Hematopoietic multipotent progenitor cell treated with erythropoietin and hydrocortisone succinate and interleukin-3 and kit ligand, for 8 days (in vitro differentiated cells): ENCODE measurements around the gene SH3D21.

Experiments used
- DNase-seq: peaks from one replicate; pipeline ENCODE4 v3.0.0-alpha.2; 2015

SH3D21 gene

DNA sequence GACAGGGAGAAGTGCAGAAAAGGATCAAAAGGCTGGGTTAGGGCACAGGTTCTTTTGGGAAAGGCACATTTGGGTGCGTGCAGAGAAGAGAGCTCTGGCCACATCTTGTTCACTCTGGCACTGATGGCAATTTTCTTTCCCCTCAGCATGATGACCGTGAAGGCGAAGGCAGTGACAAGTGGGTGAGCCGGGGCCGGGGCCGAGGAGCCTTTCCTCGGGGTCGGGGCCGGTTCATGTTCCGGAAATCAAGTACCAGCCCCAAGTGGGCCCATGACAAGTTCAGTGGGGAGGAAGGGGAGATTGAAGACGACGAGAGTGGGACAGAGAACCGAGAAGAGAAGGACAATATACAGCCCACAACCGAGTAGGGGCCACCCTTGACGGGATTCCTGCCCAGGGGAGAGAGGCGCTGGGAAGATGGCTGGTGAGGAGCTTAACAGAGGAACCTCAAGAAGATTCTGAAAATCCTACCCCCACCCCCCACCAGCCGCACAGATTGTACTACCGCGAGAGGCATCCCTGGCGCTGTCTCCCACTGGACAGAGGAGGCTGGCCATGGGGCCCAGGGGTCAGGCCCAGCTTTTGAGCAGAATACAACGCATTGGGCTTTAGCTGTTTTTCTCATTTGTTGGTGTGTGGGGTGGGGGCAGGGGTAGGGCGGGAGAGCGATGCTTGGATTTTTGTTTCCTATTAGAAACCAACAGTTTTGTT is 2.4 kb upstream of the SH3D21 start:
- DNase-seq: no peak

DNA sequence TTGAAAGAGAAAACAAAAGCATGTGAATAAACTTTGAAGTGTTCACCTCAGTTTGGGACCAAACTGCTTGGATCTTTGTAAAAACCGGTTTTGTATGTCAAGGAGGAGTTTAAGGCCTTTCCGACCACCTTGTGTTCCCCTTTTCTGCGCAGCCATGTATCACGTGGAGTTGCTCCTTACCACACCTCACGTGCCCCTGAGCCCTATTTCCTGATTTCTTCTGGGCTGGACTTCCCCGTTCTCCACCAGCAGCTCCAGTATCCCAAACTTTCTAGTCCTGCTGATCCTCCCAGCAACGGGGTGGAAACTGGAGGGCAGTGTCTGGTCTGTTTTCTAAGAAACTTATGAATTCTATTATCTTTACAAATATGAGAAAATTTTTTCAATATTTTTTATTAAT is 1.6 kb upstream of the SH3D21 start:
- DNase-seq: no peak

GRCh38 chr1:36304970-36305914 is 926 bp upstream of the SH3D21 start:
- no peak for DNase-seq

DNA sequence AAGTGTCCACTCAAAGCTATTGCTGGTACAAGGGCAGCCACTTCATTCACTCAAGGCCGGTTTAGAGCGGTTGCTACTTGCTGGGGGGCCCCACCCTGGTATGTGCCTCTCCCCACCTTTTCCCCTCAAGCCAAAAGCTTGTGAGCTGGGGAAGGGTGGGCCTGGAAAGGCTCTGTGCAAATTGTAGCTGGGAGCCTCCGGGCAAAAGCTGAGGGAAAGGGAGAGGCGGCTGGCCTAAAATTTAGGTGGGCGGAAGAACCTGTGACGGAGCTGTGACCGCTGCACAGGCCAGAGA is 306 bp upstream of the SH3D21 start:
- DNase-seq: no peak

DNA sequence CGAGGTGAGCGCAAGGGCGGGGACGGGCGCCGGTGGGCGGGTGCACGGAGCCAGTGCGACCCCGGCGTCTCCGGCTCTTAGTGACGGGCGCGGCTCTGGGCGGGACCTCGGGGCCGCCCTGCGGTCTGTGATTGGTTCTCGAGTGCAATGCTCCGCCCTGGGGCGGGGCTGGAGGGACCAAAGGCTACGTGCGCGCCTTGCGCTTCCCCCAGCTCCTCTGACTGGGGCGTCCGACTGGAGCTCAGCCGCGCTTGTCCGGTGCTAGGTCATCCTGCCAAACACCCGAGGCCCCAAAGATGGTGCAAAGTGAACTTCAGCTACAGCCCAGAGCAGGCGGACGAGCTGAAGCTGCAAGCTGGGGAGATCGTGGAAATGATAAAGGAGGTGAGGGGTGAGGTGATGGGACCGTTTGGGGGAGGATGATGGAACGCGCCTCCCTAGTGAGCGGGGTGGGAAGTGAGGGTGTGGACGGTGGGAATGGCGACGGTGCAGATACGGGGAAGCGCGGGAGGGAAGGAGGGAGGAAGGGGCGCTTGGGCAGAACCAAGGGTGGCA is 811 bp downstream of the SH3D21 start:
- DNase-seq: peak; percentile 91

DNA sequence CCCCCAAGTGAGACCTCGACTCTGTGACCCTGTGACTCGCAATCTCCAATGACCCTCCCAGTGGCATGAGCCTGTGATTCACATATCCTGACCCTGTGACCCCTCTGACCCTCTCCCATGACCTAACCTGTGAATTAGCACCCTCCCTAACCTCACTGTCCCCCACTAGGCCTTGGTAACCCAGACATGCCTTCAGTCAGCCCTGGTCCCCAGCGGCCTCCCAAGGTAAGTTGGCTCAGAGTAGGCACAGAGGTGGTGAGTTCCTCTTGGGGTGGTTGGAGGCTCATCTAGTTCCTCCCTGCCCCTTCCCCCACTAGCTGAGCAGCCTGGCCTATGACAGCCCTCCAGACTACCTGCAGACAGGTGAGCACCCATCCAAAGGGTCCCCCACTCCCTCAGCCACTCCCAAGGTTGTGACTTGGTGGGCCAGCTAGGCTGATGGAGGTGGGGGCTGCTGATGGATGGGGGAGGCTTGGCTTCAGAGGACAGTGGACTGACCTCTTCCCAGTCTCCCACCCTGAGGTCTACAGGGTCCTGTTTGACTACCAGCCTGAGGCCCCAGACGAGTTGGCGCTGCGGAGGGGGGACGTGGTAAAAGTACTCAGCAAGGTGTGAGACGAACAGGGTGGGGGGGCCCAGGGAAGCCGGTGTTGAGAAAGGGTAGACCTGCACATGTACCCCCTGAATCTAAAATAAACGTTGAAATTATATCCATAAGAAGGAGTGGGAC is 1.6 kb downstream of the SH3D21 start:
- no peak for DNase-seq

DNA sequence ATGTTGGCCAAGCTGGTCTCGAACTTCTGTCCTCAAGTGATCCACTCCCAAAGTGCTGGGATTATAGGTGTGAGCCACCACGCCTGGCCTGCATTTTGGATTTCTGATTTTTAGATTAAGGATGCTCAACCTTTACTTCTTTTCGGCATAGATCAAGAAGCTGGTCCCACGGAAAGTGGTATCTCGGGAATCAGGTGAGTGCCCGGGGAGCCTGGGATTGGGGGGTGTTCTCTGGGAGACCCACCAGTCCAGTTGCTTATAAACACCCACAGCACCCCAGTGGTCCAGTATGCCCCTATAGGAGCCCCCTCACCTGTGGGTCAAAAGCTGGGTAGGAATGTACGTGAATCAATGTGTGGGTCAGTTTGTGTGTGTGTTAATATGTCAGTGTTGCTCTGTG is 3.2 kb downstream of the SH3D21 start:
- no peak for DNase-seq

GRCh38 chr1:36320291-36320761 is 14.2 kb downstream of the SH3D21 start:
- DNase-seq: no peak

GRCh38 chr1:36320767-36321118 is 14.6 kb downstream of the SH3D21 start:
- DNase-seq: no peak

DNA sequence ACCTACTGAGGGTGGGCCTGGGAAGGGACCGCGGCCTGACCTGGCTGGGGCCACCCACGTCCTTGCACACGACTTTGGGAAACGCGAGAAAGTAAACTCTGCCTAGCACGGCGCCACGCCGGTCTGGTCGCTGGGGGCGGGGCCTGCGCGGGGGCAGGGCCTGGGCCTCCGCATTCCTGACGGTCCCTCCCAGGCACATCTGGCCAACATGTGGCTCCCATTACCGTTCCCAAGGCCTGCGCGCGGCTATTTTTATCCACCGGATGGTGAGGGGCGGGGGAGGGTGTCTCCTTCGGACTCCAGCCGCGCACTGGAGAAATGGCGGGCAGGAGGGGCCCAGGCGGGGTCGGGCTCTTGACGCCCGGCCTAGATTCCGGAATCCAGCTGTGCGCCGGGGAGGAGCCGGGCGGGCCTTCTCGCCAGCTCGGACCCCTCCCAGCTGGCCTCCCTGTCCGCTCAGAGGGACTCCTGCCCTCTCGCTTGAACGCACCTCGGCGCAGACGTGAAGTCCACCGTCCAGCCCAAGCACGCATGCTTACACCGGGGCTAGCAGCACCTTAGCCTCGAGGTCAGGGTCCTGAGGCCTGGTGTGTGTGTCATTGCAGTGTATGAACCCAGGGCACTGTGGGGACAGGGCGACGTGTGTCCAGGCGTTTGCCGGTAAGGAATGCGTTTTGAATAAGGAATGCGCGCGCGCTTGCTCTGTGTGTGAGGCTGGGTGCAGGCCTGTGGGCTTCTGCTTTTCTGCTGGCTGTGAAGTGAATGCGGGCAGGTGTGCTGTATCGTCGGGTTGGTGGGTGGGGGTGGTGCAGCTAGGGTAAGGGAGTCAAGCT is 15.2 kb downstream of the SH3D21 start:
- no peak for DNase-seq

- no peak for DNase-seq
Measured at GRCh38 chr1:36322041-36322785, 16.0 kb downstream of the SH3D21 start.

GRCh38 chr1:36322786-36323635 is 16.8 kb downstream of the SH3D21 start:
- DNase-seq: no peak

- DNase-seq: peak; percentile 42
Measured at GRCh38 chr1:36323636-36324352, 17.6 kb downstream of the SH3D21 start, which contains the start of gene EVA1B. Gene EVA1B (minus strand): TSS chr1:36323645. CDS start chr1:36323037, 608 bp downstream.

DNA sequence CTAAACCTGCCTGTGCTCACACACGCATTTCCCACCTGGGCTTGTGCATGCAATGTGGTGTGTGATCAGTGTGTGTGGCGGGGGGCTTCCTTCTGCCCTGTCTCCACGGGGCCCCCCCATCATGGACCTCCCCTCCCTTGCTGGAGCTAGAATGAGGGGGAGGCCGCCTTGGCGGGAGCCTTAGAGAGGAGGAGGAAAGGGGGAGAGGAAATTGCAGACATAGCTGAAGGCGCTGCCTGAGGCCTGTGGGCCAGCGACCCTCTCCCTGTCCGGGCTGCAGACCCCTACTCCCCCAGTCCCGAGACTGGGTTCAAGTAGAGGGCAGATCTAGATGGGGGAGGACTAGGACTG is 18.2 kb downstream of the SH3D21 start:
- DNase-seq: no peak

GRCh38 chr1:36326499-36326898 is 20.3 kb downstream of the SH3D21 start:
- DNase-seq: peak; percentile 44

GRCh38 chr1:36327421-36328087 is 21.4 kb downstream of the SH3D21 start:
- no peak for DNase-seq

DNA sequence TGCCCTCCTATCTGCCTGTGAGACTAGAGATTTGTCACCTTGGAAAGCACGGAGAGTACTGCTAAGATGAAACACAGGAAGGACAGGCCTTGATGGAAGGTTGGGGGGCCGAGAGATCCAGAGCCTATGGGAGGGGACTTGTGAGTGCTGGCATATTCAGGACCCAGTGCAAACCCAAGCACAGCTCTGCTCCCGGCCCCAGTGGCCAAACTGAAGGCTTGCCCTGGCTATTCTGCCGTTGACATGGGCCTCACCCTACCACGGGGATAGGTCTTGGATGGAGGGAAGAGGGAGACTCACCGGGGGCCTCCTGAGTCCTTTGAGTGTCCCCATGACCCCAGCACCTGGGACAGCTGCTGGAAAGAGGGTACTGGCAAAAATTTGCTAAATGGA is 21.9 kb downstream of the SH3D21 start:
- DNase-seq: no peak

GRCh38 chr1:36328713-36329112 is 22.5 kb downstream of the SH3D21 start:
- peak; percentile 65 for DNase-seq

- no peak for DNase-seq
Measured at GRCh38 chr1:36329817-36330216, 23.6 kb downstream of the SH3D21 start.
